ENCODE data around the gene CCDC148.

The CCDC148 gene

GRCh38 chr2:158297120-158297519 lies 159.4 kb downstream of the CCDC148 start:
- no peaks in the 10 kb centered on the region for H3K36me3 ChIP-seq (ENCODE audit: low read length)
- no peaks in the 10 kb centered on the region for H3K27me3 ChIP-seq (ENCODE audit: low read length)
- H3K79me2 ChIP-seq (ENCODE audit: insufficient read depth, low read length): no peaks in the 10 kb centered on the region
- no peaks in the 10 kb centered on the region for H4K20me1 ChIP-seq (ENCODE audit: low read depth, low read length)
- no peak overlapping the region for H2AFZ ChIP-seq (ENCODE audit: low read depth, low read length, severe bottlenecking)
- no peak overlapping the region for H3K4me3 ChIP-seq (ENCODE audit: insufficient read depth, low read length, poor library complexity, severe bottlenecking)
- TF ChIP-seq EZH2phosphoT487 (conservative IDR thresholded peaks at IDR 0.05; ENCODE audit: low read length): no peak
- TF ChIP-seq, protein P1, sequence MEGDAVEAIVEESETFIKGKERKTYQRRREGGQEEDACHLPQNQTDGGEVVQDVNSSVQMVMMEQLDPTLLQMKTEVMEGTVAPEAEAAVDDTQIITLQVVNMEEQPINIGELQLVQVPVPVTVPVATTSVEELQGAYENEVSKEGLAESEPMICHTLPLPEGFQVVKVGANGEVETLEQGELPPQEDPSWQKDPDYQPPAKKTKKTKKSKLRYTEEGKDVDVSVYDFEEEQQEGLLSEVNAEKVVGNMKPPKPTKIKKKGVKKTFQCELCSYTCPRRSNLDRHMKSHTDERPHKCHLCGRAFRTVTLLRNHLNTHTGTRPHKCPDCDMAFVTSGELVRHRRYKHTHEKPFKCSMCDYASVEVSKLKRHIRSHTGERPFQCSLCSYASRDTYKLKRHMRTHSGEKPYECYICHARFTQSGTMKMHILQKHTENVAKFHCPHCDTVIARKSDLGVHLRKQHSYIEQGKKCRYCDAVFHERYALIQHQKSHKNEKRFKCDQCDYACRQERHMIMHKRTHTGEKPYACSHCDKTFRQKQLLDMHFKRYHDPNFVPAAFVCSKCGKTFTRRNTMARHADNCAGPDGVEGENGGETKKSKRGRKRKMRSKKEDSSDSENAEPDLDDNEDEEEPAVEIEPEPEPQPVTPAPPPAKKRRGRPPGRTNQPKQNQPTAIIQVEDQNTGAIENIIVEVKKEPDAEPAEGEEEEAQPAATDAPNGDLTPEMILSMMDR (IDR thresholded peaks at IDR 0.05; ENCODE audit: insufficient read depth, low read length, poor library complexity, severe bottlenecking): no peak
- no peaks in the 10 kb centered on the region for H3F3A ChIP-seq (ENCODE audit: insufficient read depth)
- H3K27ac ChIP-seq (ENCODE audit: low read depth, low read length): no peak overlapping the region
- no peak overlapping the region for H3K9ac ChIP-seq (ENCODE audit: low read length)
- no peak overlapping the region for H3K4me2 ChIP-seq (ENCODE audit: low read depth, low read length, poor library complexity, severe bottlenecking)
- H3K9me2 ChIP-seq (replicated peaks; ENCODE audit: insufficient read depth, low read length): no peaks in the 10 kb centered on the region
- no peaks in the 10 kb centered on the region for H3K9me3 ChIP-seq (ENCODE audit: insufficient read depth, low read length)

GRCh38 chr2:158293722-158294121 lies 162.8 kb downstream of the CCDC148 start:
- no peaks in the 10 kb centered on the region for H3K9me3 ChIP-seq (ENCODE audit: insufficient read depth, low read length)
- no peaks in the 10 kb centered on the region for H3K9me2 ChIP-seq (replicated peaks; ENCODE audit: insufficient read depth, low read length)
- H3K79me2 ChIP-seq (ENCODE audit: insufficient read depth, low read length): no peaks in the 10 kb centered on the region
- no peak overlapping the region for H3K4me2 ChIP-seq (ENCODE audit: low read depth, low read length, poor library complexity, severe bottlenecking)
- H4K20me1 ChIP-seq (ENCODE audit: low read depth, low read length): no peaks in the 10 kb centered on the region
- TF ChIP-seq, protein P1 (IDR thresholded peaks at IDR 0.05; ENCODE audit: insufficient read depth, low read length, poor library complexity, severe bottlenecking): no peak
- H3F3A ChIP-seq (ENCODE audit: insufficient read depth): no peaks in the 10 kb centered on the region
- H3K27me3 ChIP-seq (ENCODE audit: low read length): no peaks in the 10 kb centered on the region
- no peak overlapping the region for H3K27ac ChIP-seq (ENCODE audit: low read depth, low read length)
- no peak overlapping the region for H3K4me3 ChIP-seq (ENCODE audit: insufficient read depth, low read length, poor library complexity, severe bottlenecking)
- H2AFZ ChIP-seq (ENCODE audit: low read depth, low read length, severe bottlenecking): no peak overlapping the region
- H3K36me3 ChIP-seq (ENCODE audit: low read length): no peaks in the 10 kb centered on the region
- no peak overlapping the region for H3K9ac ChIP-seq (ENCODE audit: low read length)

GRCh38 chr2:158291544-158292180 lies 164.9 kb downstream of the CCDC148 start:
- no peaks in the 10 kb centered on the region for H3K36me3 ChIP-seq (ENCODE audit: low read length)
- H3K27me3 ChIP-seq (ENCODE audit: low read length): no peaks in the 10 kb centered on the region
- no peak overlapping the region for H3K27ac ChIP-seq (ENCODE audit: low read depth, low read length)
- no peaks in the 10 kb centered on the region for H3K9me2 ChIP-seq (replicated peaks; ENCODE audit: insufficient read depth, low read length)
- no peak overlapping the region for H3K4me2 ChIP-seq (ENCODE audit: low read depth, low read length, poor library complexity, severe bottlenecking)
- no peaks in the 10 kb centered on the region for H3K9me3 ChIP-seq (ENCODE audit: insufficient read depth, low read length)
- H3K4me3 ChIP-seq (ENCODE audit: insufficient read depth, low read length, poor library complexity, severe bottlenecking): no peak overlapping the region
- TF ChIP-seq EZH2phosphoT487 (conservative IDR thresholded peaks at IDR 0.05; ENCODE audit: low read length): no peak
- TF ChIP-seq, protein P1 (IDR thresholded peaks at IDR 0.05; ENCODE audit: insufficient read depth, low read length, poor library complexity, severe bottlenecking): no peak
- H3F3A ChIP-seq (ENCODE audit: insufficient read depth): no peaks in the 10 kb centered on the region
- no peak overlapping the region for H3K9ac ChIP-seq (ENCODE audit: low read length)
- H2AFZ ChIP-seq (ENCODE audit: low read depth, low read length, severe bottlenecking): no peak overlapping the region
- no peaks in the 10 kb centered on the region for H4K20me1 ChIP-seq (ENCODE audit: low read depth, low read length)
- no peaks in the 10 kb centered on the region for H3K79me2 ChIP-seq (ENCODE audit: insufficient read depth, low read length)
